B cell (primary cell): Measurements from ENCODE around the gene SETBP1. TPM values are rescaled to one million over a fixed set of nuclear protein-coding genes. Genes with fewer than 3 reads are reported as not detected.

Experiments
- ATAC-seq: fragments of 200-7000 bp; cut with Tn5 transposase; one replicate; pipeline ENCODE4 v1.10.0; 2021; ENCODE audit warnings: low read depth, mild to moderate bottlenecking, moderate number of reproducible peaks, moderate library complexity
- CTCF ChIA-PET: fragments of 350-600 bp; sonication (Branson Sonifier 250); formaldehyde crosslinking; loops from one replicate; lab custom pipeline; 2021; ENCODE audit warnings: antibody characterized with exemption, inconsistent platforms; lab: Charles Lee
- POLR2A ChIA-PET: fragments of 350-600 bp; sonication (Branson Sonifier 250); formaldehyde crosslinking; loops from one replicate; lab custom pipeline; 2021; ENCODE audit warnings: antibody characterized with exemption; lab: Charles Lee
- DNase-seq: peaks from one replicate; pipeline ENCODE4 v3.0.0; 2013
- H2AFZ ChIP-seq: 2 replicates; pipeline ENCODE4 v1.6.1; 2012; ENCODE audit warnings: mild to moderate bottlenecking, low read depth, low read length; ENCODE audit not compliant: insufficient read depth, poor library complexity, severe bottlenecking
- H3K27ac ChIP-seq, 2 donors: 1 replicate in 1 of 2; 2 replicates in 1 of 2; pipeline ENCODE4 v1.5.1; 2012 to 2013; ENCODE audit warnings: low read length in 2 of 2, mild to moderate bottlenecking in 2 of 2, moderate library complexity in 1 of 2
- H3K27me3 ChIP-seq, 4 experiments: fragments of 200-600 bp in 1 of 4; sonication (generic) in 1 of 4; replicated peaks in 1 of 4; 1 replicate in 2 of 4; 2 replicates in 2 of 4; pipeline versions ENCODE4 v1.6.1 to v1.7.0; 2013 to 2016; ENCODE audit warnings: low read length in 3 of 4, mild to moderate bottlenecking in 2 of 4, mixed read lengths in 1 of 4, moderate library complexity in 1 of 4; ENCODE audit not compliant: insufficient read depth in 4 of 4, control insufficient read depth in 3 of 4; ENCODE audit errors: control extremely low read depth in 1 of 4
- H3K36me3 ChIP-seq, 2 experiments: replicated peaks in 1 of 2; 1 replicate in 1 of 2; 2 replicates in 1 of 2; pipeline versions ENCODE4 v1.6.1 to v1.7.1; 2013; ENCODE audit warnings: low read length in 1 of 2; ENCODE audit not compliant: insufficient read depth in 2 of 2, control insufficient read depth in 1 of 2; ENCODE audit errors: control extremely low read depth in 1 of 2, extremely low read depth in 1 of 2
- H3K4me1 ChIP-seq, 2 donors: fragments of 200-600 bp in 1 of 2; sonication (generic) in 1 of 2; 1 replicate in 1 of 2; 2 replicates in 1 of 2; pipeline versions ENCODE4 v1.5.1 to v1.6.1; 2013 to 2017; ENCODE audit warnings: low read length in 2 of 2; ENCODE audit not compliant: control insufficient read depth in 2 of 2, insufficient read depth in 2 of 2
- H3K4me2 ChIP-seq: replicated peaks from 2 replicates; pipeline ENCODE3; 2012; ENCODE audit warnings: mild to moderate bottlenecking, low read depth, low read length; ENCODE audit not compliant: poor library complexity, severe bottlenecking
- H3K4me3 ChIP-seq, 5 experiments: fragments of 200-600 bp in 1 of 5; sonication (generic) in 1 of 5; 1 replicate in 3 of 5; 2 replicates in 2 of 5; pipeline versions ENCODE4 v1.5.1 to v1.7.0; 2011 to 2016; ENCODE audit warnings: low read length in 4 of 5, mild to moderate bottlenecking in 4 of 5, low read depth in 2 of 5, control low read depth in 1 of 5, moderate library complexity in 1 of 5; ENCODE audit not compliant: insufficient read depth in 1 of 5; ENCODE audit errors: control extremely low read depth in 1 of 5, extremely low read depth in 1 of 5
- H3K79me2 ChIP-seq: fragments of 200-600 bp; sonication (generic); one replicate; pipeline ENCODE4 v1.6.0; 2016; ENCODE audit warnings: low read length; ENCODE audit not compliant: control insufficient read depth, insufficient read depth
- H3K9ac ChIP-seq: fragments of 200-600 bp; sonication (generic); 2 replicates; pipeline ENCODE4 v1.6.1; 2017; ENCODE audit warnings: mild to moderate bottlenecking, low read length, moderate library complexity
- H3K9me3 ChIP-seq, 3 donors: one replicate each; pipeline versions ENCODE4 v1.6.1 to v1.7.1; 2013; ENCODE audit warnings: low read length in 2 of 3; ENCODE audit not compliant: control insufficient read depth in 2 of 3, insufficient read depth in 1 of 3; ENCODE audit errors: control extremely low read depth in 1 of 3
- H4K20me1 ChIP-seq: 2 replicates; pipeline ENCODE4 v1.6.0; 2012; ENCODE audit warnings: mild to moderate bottlenecking, low read length; ENCODE audit not compliant: insufficient read depth, control insufficient read depth, poor library complexity, severe bottlenecking
- H3K27ac Mint-ChIP-seq: one replicate; pipeline ENCODE4 v1.8.0; 2021; ENCODE audit warnings: mixed read lengths
- H3K27me3 Mint-ChIP-seq: one replicate; pipeline ENCODE4 v1.8.0; 2021; ENCODE audit warnings: mixed read lengths
- H3K4me1 Mint-ChIP-seq: one replicate; pipeline ENCODE4 v1.8.0; 2021; ENCODE audit warnings: mixed read lengths
- H3K4me3 Mint-ChIP-seq: one replicate; pipeline ENCODE4 v1.8.0; 2021; ENCODE audit warnings: mixed read lengths
- H3K9me3 Mint-ChIP-seq: one replicate; pipeline ENCODE4 v1.8.0; 2022; ENCODE audit warnings: mixed read lengths; ENCODE audit not compliant: insufficient read depth
- EZH2 ChIP-seq: IDR thresholded peaks from 2 replicates; pipeline ENCODE4 v1.6.1; 2012; ENCODE audit warnings: borderline replicate concordance, low read depth, mild to moderate bottlenecking, moderate library complexity, low read length; ENCODE audit not compliant: insufficient read depth, poor library complexity, severe bottlenecking
- WGBS: methylation state at CpG from one replicate; pipeline ENCODE4 v1.1.5; 2013; ENCODE audit warnings: missing lambda C conversion rate; ENCODE audit not compliant: insufficient coverage; 5-methylcytosine and 5-hydroxymethylcytosine counted together
- intact Hi-C: fragments of 100-400 bp; cut with micrococcal nuclease; formaldehyde crosslinking; loops from one replicate; pipeline ENCODE4 v1.10.0; 2022
- polyA plus RNA-seq: library from polyadenylated mRNA; depleted of rRNA; stranded (reverse); fragments of >200 nt; gene quantifications from 2 replicates; pipeline ENCODE4 v1.2.3, GENCODE V29; 2012
- total RNA-seq, 2 donors: library from RNA; stranded (reverse); fragments of 120-200 nt in 1 of 2; gene quantifications; 1 replicate in 1 of 2; 2 replicates in 1 of 2; pipeline versions ENCODE4 v1.2.3 to v1.2.4, GENCODE V29; 2013 to 2022
- TF ChIP-seq, protein P1 (sequence below): fragments of 200-600 bp; IDR thresholded peaks from one replicate; pipeline ENCODE4 v1.8.0; 2022; ENCODE audit warnings: antibody characterized with exemption, mild to moderate bottlenecking

SETBP1 gene
- total and polyA plus RNA-seq, 2 donors (not counting 1 experiment from before 2014, with no cell fraction given) = 15.1 to 129 TPM

DNA sequence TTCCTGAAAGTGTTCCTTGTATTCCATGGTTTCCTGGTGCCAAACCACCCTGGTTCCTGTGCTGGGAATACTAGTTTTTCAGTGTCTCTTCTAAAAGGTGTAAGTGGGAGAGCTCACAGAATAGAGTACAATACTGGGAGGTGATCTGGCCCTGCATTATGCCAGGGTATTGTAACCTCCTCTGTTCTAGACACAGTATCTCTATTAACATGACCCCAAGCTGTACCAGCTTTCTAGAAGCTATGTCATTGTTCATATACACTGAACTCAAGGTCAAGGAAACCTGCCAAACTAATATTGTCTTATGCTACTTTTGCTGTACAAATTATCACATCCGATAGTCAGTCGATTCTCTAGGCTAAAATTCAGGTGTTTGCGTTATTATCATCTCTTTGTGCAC, 32.7 kb downstream of the SETBP1 start:
- peaks cover 2 to 42% of the 10 kb centered on the region in 2 experiments for H3K36me3 ChIP-seq
- peaks cover 32 to 57% of the 10 kb centered on the region in 2 donors for H3K4me1 ChIP-seq
- H3K27ac Mint-ChIP-seq = no peak overlapping the region
- peaks cover 6% of the 10 kb centered on the region for H4K20me1 ChIP-seq
- H3K4me2 ChIP-seq = no peak overlapping the region
- DNase-seq (no peak), ATAC-seq (no peak)
- intact Hi-C loops = no loop called here
- H3K9me3 ChIP-seq = peaks cover 0 to 7% (median 0%) of the 10 kb centered on the region in 3 donors
- H3K27ac ChIP-seq = no peak overlapping the region
- H3K4me3 ChIP-seq = no peak overlapping the region
- ChIA-PET POLR2A (no interaction called here), CTCF (no interaction called here)
- H3K27me3 ChIP-seq = no peaks in the 10 kb centered on the region
- no peak overlapping the region for H2AFZ ChIP-seq
- peaks cover 99% of the 10 kb centered on the region for H3K79me2 ChIP-seq
- H3K9me3 Mint-ChIP-seq = no peaks in the 10 kb centered on the region
- peaks cover 77% of the 10 kb centered on the region for H3K4me1 Mint-ChIP-seq
- no peak for TF ChIP-seq EZH2
- TF ChIP-seq, protein P1, sequence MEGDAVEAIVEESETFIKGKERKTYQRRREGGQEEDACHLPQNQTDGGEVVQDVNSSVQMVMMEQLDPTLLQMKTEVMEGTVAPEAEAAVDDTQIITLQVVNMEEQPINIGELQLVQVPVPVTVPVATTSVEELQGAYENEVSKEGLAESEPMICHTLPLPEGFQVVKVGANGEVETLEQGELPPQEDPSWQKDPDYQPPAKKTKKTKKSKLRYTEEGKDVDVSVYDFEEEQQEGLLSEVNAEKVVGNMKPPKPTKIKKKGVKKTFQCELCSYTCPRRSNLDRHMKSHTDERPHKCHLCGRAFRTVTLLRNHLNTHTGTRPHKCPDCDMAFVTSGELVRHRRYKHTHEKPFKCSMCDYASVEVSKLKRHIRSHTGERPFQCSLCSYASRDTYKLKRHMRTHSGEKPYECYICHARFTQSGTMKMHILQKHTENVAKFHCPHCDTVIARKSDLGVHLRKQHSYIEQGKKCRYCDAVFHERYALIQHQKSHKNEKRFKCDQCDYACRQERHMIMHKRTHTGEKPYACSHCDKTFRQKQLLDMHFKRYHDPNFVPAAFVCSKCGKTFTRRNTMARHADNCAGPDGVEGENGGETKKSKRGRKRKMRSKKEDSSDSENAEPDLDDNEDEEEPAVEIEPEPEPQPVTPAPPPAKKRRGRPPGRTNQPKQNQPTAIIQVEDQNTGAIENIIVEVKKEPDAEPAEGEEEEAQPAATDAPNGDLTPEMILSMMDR = no peak
- H3K9ac ChIP-seq = no peak overlapping the region
- H3K4me3 Mint-ChIP-seq = no peak overlapping the region
- H3K27me3 Mint-ChIP-seq = no peaks in the 10 kb centered on the region
- no CpG with 5 or more reads among the region's 3 CpGs for WGBS

DNA sequence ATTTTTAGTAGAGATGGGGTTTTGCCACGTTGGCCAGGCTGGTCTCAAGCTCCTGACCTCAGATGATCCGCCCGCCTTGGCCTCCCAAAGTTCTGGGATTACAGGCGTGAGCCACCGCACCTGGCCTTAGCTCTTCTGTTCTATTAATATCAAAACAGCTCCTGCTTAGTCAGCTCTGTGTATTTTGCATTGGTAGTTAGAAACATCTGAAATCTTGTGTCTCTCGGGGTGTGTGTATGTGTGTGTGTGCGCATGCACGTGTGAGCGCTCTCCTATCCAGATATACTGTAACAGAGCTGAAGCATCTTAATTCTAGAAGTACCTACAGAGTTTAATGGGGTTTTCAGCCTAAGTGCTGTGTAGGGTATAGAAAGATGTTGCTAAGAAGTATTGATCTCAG, 33.7 kb downstream of the SETBP1 start:
- Mint-ChIP-seq H3K4me1 (peaks cover 77% of the 10 kb centered on the region), H3K27ac (peak overlapping the region; percentile 83), H3K27me3 (no peaks in the 10 kb centered on the region), H3K4me3 (no peak overlapping the region), H3K9me3 (no peaks in the 10 kb centered on the region)
- TF ChIP-seq, protein P1 = no peak
- TF ChIP-seq EZH2 = no peak
- POLR2A ChIA-PET = no interaction called here
- peaks cover 29 to 51% of the 10 kb centered on the region in 2 donors for H3K4me1 ChIP-seq
- no peak overlapping the region for H2AFZ ChIP-seq
- H4K20me1 ChIP-seq = peaks cover 6% of the 10 kb centered on the region
- H3K36me3 ChIP-seq = peaks cover 2 to 42% of the 10 kb centered on the region in 2 experiments
- ATAC-seq = no peak
- DNase-seq = no peak
- no peaks in the 10 kb centered on the region for H3K27me3 ChIP-seq
- CTCF ChIA-PET = interaction anchor here (0.7 to 1.2 kb wide), 3 partner anchors 9 to 34 kb away, joined by 3 read pairs; partner anchors contain the start of gene SETBP1
- intact Hi-C loops = no loop called here
- H3K9ac ChIP-seq = no peak overlapping the region
- H3K4me2 ChIP-seq = no peak overlapping the region
- peaks cover 99% of the 10 kb centered on the region for H3K79me2 ChIP-seq
- H3K27ac ChIP-seq = no peak overlapping the region
- H3K9me3 ChIP-seq = peaks cover 0 to 7% (median 0%) of the 10 kb centered on the region in 3 donors
- no peak overlapping the region for H3K4me3 ChIP-seq
- WGBS = no CpG with 5 or more reads among the region's 9 CpGs
